ENCODE measurements around the gene SEMG1.

SEMG1 gene

DNA sequence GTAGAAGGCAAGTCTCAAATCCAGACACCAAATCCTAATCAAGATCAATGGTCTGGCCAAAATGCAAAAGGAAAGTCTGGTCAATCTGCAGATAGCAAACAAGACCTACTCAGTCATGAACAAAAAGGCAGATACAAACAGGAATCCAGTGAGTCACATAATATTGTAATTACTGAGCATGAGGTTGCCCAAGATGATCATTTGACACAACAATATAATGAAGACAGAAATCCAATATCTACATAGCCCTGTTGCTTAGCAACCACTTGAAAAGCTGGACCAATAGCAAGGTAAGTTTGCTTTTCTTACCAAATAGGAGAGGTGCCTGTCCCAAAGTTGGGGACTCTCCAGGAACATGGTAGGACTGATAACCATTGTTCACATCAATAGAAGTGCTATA lies 16.3 kb downstream of the SEMG1 start:
- DNase-seq (ENCODE audit: low read depth): no peak

GRCh38 chr20:45226287-45226686 lies 19.5 kb downstream of the SEMG1 start:
- DNase-seq (ENCODE audit: low read depth): no peak

GRCh38 chr20:45229264-45230056 lies 22.6 kb downstream of the SEMG1 start:
- DNase-seq (ENCODE audit: low read depth): no peak

GRCh38 chr20:45230631-45231030 lies 23.8 kb downstream of the SEMG1 start:
- DNase-seq (ENCODE audit: low read depth): no peak

GRCh38 chr20:45235995-45236394 lies 29.2 kb downstream of the SEMG1 start:
- DNase-seq (ENCODE audit: low read depth): no peak

DNA sequence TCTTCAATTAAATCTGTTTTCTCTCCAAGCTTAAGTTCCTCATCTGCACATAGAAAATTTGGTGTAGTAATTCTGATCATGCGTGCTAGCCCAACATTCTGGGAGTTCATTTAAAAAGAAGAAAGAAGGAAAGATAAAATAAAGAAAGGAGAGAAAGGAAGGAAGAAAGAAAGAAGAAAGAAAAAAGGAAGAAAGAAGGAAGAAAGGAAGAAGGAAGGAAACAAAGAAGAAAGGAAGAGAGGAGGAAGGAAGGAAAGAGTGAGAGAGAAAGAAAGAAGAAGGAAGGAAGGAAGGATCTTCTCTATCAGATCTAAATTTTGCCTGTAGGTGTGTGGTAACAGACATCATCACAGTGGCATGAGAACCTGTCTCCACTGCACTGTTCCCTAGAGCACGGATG lies 31.3 kb downstream of the SEMG1 start:
- DNase-seq (ENCODE audit: low read depth): no peak

GRCh38 chr20:45246109-45246508 lies 39.3 kb downstream of the SEMG1 start:
- no peak for DNase-seq (ENCODE audit: low read depth)

GRCh38 chr20:45247865-45248264 lies 41.0 kb downstream of the SEMG1 start:
- no peak for DNase-seq (ENCODE audit: low read depth)

- no peak for DNase-seq (ENCODE audit: low read depth)
Observed at GRCh38 chr20:45248609-45249008, 41.8 kb downstream of the SEMG1 start.

DNA sequence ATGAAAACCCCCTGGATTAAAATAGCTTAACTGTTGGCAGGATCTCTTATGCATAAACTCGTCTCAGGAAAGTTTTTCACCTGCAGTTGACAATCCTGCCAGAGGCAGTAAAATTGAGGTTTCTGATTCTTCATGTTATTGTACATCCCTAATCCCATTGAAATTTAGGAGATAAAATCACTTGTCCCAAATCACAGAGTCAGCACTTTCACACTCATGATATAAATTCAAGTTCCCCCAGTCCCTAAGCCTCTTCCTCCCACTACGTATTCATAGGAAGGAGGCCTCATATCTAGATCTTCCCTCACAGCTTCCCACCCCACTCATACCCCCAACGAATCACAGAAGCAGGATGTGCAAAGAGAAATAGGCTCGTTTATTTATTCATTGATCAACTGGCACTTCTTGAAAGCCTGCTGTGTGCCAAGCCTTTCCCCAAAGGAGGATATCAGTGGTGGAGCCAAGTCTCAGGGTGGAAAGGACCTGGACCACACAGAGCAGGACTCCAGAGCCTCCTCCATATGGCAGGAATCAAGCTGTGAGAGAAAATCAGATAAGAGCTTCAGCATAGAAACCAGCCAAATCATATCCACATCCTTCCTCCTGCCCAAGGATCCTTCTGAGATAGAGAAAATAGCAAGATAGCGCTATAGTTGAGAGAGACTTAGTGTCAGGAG lies 45.2 kb downstream of the SEMG1 start:
- no peak for DNase-seq (ENCODE audit: low read depth)

DNA sequence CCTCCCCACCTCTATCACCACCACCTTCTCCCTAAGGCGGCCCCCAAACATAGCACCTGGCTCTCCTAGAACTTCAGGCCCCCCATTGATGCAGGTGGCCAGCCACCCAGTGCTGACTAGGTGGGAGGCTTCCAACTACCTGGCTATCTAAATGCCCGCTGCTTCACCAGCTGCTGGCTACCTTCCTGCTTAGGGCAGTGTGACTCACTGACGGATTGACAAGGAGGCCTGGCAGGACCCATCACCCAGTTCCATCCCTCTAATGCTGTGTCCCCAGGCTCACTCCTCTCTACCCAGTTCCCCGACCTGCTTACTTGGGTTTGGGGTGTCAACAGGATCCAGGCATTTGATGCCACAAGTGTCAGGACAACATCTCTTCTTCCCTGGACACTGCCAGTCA lies 46.4 kb downstream of the SEMG1 start:
- DNase-seq (ENCODE audit: low read depth): no peak

GRCh38 chr20:45254383-45255262 lies 47.8 kb downstream of the SEMG1 start, which contains the start of gene SLPI:
SLPI (minus strand) TSS chr20:45254564; CDS start chr20:45254543, 21 bp downstream.
- no peak for DNase-seq (ENCODE audit: low read depth)

GRCh38 chr20:45257161-45257560 lies 50.3 kb downstream of the SEMG1 start:
- DNase-seq (ENCODE audit: low read depth): no peak

- DNase-seq (ENCODE audit: low read depth): no peak
Observed at GRCh38 chr20:45257711-45258110, 50.9 kb downstream of the SEMG1 start.

DNA sequence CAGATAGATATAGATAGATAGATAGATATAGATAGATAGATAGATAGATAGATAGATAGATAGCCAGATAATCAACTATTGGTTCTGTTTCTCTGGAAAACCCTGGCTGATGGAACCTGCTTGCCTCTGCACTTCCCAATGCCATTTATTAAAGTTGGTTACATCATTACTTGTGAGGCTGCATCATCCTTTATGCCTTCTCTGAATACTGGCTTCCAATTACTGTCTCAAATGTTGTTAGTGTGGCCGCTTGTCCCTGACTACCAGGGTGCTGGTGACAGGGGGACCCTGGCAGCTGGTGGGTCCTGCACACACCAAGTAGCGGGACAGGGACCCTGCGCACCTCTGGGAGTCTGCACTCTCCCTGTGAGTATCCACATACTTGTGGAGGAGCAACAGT lies 51.4 kb downstream of the SEMG1 start:
- DNase-seq (ENCODE audit: low read depth): no peak

DNA sequence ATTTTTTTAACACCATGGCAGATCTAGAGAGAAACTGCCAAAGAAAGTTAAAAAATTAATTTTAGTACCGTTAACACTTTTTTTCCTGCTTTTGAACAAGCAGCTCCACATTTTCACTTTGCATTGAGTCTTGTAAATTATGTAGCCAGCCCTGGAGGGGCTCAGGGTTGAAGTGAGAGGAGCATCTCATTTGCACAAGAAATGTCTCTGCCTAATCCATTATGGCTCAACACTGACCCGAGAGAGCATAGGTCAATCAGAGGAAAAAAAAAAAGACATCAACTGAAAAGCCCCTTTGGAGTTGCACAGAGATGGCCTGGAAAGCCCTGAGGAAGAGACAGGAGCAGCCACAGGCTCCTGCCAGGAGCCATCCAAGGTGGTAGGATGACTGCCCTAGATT lies 51.8 kb downstream of the SEMG1 start:
- DNase-seq (ENCODE audit: low read depth): no peak
